PFSK-1 (cell line): ENCODE measurements around the gene MYO1E.

Source experiments
- FOXP2 ChIP-seq: optimal IDR thresholded peaks from 2 replicates; pipeline ENCODE3; 2011; ENCODE audit warnings: borderline replicate concordance, control low read depth, inconsistent platforms; ENCODE audit not compliant: insufficient read depth; ENCODE audit errors: extremely low read length, extremely low read depth
- POLR2AphosphoS5 ChIP-seq: IDR thresholded peaks from 2 replicates; pipeline ENCODE4 v1.6.1; 2012; ENCODE audit warnings: low read depth, mild to moderate bottlenecking, control low read depth, low read length, moderate library complexity
- SIN3A ChIP-seq: IDR thresholded peaks from 2 replicates; pipeline ENCODE4 v1.6.1; 2012; ENCODE audit warnings: mild to moderate bottlenecking, low read length, moderate library complexity, borderline replicate concordance; ENCODE audit not compliant: insufficient read depth
- TAF1 ChIP-seq: IDR thresholded peaks from 2 replicates; pipeline ENCODE4 v1.6.1; 2012; ENCODE audit warnings: low read length, control low read depth, borderline replicate concordance; ENCODE audit not compliant: insufficient read depth
- TF ChIP-seq, protein P1 (sequence below), 2 experiments: IDR thresholded peaks; 2 replicates each; pipeline versions ENCODE4 v1.6.1 to v1.8.0; 2011 to 2012; ENCODE audit warnings: low read depth in 2 of 2, low read length in 2 of 2, control low read depth in 1 of 2, inconsistent platforms in 1 of 2, mild to moderate bottlenecking in 1 of 2, moderate library complexity in 1 of 2; ENCODE audit not compliant: insufficient read depth in 1 of 2

DNA sequence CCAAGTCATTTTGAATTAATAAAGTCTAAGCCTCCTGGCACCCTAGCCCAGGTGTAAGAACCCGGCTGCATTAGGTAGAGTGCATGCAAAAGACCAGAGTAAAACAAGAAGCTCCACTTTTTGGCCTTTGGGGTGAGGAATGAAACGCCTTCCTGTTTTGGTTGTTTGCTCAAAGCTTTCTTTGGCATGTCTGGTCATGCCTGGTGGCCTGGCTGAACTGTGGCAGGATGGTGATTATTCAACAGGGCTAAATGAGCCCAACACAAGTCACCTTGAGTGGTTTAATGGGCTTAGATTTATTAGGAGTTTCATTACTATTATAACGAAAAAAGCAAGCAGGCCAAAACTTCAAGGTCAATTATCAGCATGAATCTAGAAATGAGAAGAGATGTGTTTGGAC, 206.9 kb downstream of the MYO1E start:
- TF ChIP-seq POLR2AphosphoS5: no peak
- TF ChIP-seq SIN3A: no peak
- TF ChIP-seq TAF1: no peak
- TF ChIP-seq, protein P1, sequence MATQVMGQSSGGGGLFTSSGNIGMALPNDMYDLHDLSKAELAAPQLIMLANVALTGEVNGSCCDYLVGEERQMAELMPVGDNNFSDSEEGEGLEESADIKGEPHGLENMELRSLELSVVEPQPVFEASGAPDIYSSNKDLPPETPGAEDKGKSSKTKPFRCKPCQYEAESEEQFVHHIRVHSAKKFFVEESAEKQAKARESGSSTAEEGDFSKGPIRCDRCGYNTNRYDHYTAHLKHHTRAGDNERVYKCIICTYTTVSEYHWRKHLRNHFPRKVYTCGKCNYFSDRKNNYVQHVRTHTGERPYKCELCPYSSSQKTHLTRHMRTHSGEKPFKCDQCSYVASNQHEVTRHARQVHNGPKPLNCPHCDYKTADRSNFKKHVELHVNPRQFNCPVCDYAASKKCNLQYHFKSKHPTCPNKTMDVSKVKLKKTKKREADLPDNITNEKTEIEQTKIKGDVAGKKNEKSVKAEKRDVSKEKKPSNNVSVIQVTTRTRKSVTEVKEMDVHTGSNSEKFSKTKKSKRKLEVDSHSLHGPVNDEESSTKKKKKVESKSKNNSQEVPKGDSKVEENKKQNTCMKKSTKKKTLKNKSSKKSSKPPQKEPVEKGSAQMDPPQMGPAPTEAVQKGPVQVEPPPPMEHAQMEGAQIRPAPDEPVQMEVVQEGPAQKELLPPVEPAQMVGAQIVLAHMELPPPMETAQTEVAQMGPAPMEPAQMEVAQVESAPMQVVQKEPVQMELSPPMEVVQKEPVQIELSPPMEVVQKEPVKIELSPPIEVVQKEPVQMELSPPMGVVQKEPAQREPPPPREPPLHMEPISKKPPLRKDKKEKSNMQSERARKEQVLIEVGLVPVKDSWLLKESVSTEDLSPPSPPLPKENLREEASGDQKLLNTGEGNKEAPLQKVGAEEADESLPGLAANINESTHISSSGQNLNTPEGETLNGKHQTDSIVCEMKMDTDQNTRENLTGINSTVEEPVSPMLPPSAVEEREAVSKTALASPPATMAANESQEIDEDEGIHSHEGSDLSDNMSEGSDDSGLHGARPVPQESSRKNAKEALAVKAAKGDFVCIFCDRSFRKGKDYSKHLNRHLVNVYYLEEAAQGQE (IDR thresholded peaks at IDR 0.05; ENCODE audit: insufficient read depth in 1 of 2, low read depth in 2 of 2, low read length in 2 of 2): no peak
- TF ChIP-seq FOXP2: no peak
